GM18498 (cell line): ENCODE measurements around the gene CTDSP2.
"Not testable (repeated sequence)": the region's sequence is repeated elsewhere in the genome, so short reads cannot be mapped to it uniquely, and the experiment has no call there.

Experiments used
- ATAC-seq: cut with Tn5 transposase; IDR thresholded peaks from one replicate; pipeline ENCODE4 v1.9.1; 2021; ENCODE audit warnings: mild to moderate bottlenecking, moderate library complexity; ENCODE audit not compliant: unreplicated experiment

CTDSP2 gene

DNA sequence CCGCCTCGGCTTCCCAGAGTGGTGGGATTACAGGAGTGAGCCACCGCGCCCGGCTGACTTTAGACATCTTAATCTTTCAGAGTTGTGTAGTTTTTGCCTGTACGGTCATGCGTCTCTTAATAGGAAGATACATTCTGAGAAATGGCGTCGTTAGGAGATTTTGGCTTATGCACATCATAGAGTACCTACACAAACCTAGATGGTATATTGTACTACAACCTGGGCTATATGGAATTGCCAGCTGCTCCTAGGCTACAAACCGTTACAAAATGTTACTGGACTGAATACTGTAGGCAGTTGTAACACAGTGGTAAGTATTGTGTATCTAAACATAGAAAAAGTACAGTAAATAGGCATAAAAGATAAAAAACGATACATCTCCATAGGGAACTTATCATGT, 62.7 kb downstream of the CTDSP2 start:
- no peak for ATAC-seq

DNA sequence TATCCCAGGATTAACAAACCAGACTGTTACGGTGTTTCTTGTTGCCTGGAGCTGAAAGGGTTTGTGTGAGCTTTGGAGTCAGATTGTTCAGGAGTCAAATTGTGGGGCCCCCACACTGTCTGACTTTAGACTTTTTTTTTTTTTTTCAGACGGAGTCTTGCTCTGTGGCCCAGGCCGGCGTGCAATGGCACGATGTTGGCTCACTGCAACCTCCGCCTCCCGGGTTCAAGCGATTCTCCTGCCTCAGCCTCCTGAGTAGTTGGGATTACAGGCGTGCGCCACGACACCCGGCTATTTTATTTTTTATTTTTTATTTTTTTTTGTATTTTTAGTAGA, 63.1 kb downstream of the CTDSP2 start:
- ATAC-seq: no peak

DNA sequence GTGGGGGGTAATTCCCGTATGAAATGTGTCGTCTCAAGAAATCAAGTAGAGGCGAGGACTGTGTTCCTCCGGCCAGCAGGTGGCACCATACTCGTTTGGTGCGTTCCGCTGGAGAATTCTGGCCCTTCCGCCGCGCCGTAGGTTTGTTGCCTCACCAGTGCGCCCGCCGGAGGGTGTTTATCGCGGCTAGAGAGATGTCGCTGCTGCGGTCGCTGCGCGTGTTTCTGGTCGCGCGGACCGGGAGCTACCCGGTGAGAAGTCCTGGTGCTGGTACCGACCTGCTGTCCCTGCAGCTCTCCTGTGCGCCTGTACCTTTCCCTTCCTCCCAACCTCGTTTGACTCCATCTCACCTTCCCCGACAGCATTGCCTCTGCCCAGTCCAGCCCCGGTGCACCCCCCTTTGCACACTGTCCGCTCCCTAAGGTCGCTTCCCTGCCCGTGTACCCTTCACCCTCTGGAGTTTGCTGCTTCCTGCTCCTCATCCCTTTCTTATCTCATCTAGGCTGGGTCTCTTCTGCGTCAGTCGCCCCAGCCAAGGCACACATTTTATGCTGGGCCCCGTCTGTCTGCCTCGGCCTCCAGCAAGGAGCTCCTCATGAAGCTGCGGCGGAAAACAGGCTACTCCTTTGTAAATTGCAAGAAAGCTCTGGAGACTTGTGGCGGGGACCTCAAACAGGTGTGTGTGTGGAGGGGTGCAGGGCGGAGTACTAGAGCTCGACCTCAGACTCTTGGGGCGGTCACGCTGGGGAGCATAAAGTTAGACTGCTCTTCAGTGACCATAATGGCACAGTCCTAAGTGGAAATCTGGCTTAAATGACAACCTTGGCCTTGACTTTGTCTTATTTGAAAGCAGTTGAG, 63.7 kb downstream of the CTDSP2 start, which contains the start of gene TSFM:
TSS of gene TSFM (plus strand) at position 180 of the 858 bp plus-strand sequence. CDS start at position 195, 15 bp downstream.
- peak; percentile 85 for ATAC-seq

DNA sequence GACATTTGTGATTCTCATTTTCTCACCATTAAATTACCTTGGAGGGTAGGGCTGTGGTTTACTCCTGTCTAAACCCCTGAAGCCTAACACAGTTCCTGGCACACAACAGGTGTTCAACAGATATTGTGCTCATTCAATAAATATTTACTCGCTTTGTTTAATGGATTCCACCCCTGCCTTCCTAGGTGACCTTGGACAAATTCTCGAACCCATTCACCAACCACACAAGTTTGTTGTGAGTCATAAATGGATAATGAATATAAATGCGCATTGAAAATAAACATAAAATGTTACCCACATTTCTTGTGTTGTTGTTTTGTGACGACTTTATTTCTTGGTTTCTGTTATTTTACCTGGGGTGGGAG, 64.3 kb downstream of the CTDSP2 start:
- ATAC-seq: peak; percentile 5

DNA sequence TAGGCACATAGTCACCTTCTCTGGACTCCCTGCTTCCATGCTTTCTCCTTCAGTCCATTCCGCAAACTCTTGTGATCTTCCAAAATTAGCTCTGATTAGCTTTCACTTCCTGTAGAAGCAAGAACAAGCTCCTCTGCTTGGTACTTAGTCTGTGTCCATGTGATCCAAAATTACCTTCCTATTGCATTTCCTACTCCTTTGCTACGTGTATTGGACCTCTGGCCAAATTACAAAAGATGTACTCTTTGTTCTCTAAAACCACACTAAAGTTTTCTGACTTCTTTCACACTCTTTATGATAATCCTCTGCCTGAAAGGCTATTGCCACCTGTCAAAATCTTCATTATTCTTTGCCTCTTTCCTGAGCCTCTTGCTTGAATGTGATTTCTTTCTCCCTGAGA, 64.7 kb downstream of the CTDSP2 start:
- no peak for ATAC-seq

DNA sequence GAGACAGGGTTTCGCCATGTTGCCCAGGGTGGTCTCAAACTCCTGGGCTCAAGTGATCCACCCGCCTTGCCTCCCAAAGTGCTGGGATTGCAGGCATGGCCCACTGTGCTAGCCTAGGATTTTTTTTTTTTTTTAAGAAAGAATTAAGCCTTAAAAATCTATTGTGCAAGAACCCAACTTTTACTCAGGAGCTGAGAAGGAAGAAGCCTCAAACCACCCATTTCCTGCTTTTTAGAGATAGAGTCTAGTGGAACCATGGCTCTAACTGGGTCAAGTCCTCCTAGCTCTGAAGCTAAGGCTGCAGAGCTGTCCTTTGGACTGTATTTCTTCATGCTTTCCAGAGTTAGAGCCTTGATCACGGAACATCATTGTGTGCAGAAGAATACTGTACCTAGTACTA, 65.3 kb downstream of the CTDSP2 start:
- no peak for ATAC-seq

DNA sequence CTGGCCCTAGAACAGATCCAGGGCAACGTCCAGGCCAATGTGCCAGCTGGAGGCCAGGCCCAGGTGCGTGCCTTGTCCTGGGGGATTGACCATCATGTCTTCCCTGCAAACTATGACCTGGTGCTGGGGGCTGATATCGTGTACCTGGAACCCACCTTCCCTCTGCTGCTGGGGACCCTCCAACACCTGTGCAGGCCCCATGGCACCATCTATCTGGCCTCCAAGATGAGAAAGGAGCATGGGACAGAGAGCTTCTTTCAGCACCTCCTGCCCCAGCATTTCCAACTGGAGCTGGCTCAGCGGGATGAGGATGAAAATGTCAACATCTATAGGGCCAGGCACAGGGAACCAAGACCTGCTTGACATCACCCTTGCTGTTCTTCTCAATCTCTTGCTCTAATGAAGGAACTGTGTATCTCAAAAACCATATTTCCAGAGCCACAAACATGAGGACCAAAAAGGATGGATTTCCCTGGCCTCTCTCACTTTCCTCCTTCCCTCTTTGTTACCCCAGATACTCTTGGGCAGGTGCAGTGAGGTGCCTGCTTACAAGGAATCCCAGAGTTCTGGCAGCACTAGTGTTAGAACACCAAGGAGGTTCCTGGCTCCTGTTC, 66.1 kb downstream of the CTDSP2 start:
- no peak for ATAC-seq

DNA sequence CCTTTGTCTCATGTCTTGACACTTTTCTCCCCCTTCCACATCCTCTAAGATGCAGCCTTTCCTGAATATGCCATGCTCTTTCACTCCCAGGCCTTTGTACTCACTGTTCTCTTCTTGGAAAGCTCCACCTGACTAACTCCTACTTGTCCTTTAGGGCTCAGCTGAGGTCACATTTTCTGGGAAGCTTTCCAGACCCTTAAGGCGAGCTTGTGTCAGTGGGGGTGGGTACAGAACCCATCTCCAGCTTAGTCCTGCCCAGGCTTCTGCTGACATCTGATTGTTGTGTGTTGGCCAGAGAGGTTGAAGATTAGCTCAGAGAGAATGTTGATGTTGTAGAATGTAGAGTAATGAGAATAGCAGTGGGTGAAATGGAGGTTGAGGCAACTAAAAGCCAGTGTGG, 66.8 kb downstream of the CTDSP2 start:
- no peak for ATAC-seq

DNA sequence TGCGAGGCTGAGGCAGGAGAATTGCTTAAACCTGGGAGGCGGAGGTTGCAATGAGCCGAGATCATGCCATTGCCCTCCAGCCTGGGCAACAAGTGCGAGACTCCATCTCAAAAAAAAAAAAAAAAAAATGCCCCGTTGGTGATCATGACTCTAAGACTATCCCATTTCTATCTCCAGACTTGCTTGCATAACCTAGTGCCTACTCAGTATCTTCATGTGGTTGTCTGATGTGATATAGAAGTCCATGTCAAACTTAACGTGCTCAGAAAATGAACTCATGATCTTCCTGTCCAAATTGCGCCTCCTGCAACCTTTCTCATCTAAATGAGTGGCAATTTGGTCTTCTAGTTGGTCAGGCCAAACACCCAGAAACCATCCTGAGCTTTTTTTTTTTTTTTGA, 68.6 kb downstream of the CTDSP2 start:
- no peak for ATAC-seq

DNA sequence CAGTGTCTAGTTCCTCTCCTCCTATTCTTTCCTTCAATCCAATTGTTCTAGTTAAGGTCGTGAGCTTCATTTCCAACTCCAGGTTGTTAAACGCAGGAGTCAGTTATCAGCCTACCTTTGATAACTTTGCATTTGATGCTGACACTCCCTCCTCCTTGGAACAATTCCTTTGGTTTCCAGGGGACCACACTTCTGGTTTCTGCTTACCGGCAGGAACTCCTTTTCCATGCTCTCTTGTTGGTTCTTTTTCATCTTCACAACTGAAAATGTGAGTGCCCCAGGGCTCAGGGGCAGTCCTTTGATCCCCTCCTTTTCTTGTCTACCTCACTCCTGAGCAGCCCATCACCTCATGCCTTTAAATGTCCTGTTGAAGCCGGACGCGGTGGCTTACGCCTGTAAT, 69.2 kb downstream of the CTDSP2 start:
- no peak for ATAC-seq

DNA sequence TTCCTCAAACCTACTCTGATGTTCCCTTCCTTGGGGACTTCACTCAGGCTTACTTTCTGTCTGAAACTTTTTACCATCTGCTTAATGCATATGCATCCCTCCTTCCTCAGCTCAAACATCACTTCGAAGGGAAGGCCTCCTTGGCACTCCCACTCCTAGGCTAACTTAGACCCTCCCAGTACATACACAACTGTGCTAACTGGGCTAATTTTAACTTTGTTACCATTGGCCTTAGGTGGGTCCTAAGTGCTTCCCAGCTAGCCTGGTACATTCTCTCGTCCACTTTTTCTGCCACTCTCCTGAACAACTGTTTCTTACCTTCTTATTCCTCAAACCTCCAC, 70.3 kb downstream of the CTDSP2 start:
- no peak for ATAC-seq

DNA sequence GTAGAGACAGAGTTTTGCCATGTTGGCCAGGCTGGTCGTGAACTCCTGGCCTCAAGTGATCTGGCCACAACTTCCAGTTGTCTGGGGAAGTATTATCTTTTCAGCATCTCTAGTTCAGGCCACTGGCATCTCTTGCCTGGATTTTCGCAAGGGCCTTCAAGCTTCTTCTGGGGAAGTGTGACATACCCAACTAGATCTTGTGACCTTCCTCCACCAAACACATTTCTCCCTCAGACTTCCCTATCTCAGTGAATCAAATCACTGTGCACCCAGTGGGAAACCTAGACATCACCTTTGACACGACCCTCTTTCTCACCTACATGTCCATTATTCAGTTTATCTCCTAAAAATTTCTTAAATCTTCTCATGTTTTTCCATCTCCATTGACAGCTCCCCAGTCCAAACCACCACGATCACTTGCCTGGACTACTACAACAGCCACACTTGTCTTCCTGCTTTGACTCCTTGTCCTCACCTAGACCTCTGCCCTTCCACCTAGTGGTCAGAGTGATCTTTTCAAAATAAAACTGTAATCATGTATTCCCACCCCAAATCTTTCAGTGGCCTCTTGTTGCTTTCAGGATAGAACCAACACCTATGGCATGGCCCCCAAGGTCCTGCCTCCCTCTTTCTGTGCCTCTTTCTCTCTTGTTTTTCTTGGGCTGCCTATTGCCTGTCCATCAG, 70.8 kb downstream of the CTDSP2 start:
- ATAC-seq: no peak

DNA sequence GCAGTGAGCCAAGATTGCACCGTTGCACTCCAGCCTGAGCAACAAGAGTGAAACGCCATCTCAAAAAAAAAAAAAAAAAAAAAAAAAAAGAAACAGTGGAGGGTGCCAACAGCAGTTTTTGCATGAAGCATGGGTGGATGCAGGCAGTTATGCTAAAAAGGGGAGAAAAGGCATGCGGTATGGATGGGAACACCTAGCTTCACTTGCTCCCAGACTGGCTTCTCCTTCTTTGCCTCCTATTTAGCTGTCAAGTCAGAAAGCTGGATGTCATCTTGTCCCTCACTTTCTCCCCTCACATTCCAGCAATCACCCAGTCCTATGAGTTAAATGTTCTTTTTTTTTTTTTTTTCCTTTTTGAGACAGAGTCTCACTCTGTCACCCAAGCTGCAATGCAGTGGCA, 71.5 kb downstream of the CTDSP2 start:
- ATAC-seq: no peak

DNA sequence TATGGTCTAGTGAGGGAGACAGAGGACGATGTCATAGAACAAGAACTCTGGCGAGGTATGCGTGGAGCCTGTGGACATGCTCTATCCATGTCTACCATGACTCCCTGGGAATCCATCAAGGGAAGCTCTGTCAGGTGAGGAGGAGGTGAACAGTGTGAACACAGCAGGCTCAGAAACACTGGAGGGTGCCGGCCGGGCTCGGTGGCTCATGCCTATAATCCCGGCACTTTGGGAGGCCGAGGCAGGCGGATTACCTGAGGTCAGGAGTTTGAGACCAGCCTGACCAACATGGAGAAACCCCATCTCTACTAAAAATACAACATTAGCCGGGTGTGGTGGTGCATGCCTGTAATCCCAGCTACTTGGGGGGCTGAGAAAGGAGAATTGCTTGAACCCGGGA, 71.9 kb downstream of the CTDSP2 start:
- not testable (repeated sequence) for ATAC-seq

DNA sequence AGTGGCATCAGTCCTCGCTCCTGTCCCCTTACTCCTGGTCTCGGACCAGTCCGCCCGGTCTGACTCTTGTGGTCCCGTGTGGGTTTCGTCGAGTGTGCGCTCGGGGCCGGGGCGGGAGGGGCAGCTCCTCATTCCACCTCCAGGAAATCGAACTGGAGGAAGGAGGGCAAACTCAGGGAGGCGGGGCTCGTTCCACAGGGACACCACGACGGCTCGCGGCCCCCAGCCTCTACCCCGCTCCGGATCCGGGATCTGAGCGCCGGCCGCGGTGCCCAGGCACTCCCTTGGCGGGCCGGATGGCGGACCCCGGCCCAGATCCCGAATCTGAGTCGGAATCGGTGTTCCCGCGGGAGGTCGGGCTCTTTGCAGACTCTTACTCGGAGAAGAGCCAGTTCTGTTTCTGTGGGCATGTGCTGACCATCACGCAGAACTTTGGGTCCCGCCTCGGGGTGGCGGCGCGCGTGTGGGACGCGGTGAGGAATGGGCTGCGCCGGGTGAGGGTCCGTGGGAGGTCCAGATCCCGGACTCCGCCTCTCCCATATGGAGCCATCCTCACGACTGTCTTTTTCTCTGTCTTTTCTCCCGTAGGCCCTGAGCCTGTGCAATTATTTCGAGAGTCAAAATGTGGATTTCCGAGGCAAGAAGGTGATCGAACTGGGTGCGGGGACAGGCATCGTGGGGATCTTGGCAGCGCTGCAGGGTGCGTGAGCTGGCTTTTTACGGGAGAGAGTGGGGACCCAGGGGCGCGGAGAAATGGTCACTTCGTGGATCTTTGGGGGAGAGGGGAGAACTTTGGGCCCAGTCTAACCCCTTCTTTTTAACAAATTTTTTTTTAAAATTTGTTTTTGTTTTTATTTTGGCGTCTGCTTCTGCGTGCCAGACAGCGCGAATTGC, 73.9 kb downstream of the CTDSP2 start, which contains the start of gene EEF1AKMT3:
TSS of gene EEF1AKMT3 (plus strand) at position 186 of the 894 bp plus-strand sequence. CDS start at position 297, 111 bp downstream.
- peak; percentile 21 for ATAC-seq

DNA sequence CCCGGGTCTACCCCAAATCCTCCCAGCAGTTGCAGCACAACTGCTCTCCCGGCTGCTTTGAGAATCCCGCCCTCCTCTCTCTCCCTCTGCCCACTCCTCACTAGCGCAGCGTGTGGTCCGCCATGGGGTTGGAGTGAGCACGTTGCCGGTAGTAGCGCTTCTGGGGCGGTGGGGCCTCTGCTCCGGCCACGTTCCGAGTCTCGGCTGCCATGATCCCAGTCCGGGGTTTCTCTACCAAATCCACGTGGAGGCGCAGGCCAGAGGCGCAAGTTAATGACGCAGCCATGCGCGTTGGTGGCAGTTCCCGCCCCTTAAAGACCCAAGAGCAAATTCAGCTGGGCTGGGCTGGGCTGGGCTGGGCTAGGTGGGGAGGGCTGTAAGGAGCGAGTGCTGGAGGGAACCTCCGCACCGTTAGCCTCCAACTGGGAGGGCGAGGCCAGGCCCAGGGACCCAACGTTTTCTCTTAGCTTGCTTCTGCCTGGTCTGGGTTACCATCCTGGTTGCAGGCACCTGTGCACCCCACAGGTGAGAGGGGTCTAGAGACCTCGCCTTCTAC, 74.6 kb downstream of the CTDSP2 start, which contains the start of gene METTL1:
TSS of gene METTL1 (minus strand) at position 233 of the 556 bp plus-strand sequence. CDS start at position 211, 22 bp downstream.
- ATAC-seq: peak; percentile 82

DNA sequence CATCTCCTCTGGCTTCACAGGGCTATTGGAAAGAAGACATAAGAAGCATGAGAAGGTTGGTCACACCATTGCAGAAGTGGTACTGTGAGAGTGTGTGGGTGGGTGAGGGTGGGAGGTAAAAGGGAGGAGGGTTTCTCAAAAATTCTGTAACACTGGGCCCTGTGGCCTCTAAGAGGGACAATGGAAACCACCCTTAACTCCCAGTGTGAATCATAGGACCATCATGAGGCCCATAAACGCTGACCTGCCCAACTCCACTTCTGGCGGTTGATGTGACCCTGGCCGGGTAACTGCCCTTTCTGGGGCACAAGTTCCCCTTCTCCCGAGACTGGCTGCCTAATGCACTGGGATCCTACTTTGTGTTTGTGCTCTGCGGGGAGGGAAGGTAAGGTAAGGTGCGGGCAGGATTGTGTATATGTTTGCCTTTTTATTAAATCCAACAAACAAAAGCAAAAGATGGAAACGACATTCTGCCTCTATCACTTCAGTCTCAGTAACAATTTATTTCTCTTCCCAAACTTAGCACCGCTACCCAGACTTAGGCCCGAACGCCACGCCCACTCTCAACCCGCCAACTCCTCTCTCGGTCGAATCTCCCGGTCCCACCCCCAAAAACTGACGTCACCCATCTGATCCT, 75.2 kb downstream of the CTDSP2 start:
- peak; percentile 67 for ATAC-seq

DNA sequence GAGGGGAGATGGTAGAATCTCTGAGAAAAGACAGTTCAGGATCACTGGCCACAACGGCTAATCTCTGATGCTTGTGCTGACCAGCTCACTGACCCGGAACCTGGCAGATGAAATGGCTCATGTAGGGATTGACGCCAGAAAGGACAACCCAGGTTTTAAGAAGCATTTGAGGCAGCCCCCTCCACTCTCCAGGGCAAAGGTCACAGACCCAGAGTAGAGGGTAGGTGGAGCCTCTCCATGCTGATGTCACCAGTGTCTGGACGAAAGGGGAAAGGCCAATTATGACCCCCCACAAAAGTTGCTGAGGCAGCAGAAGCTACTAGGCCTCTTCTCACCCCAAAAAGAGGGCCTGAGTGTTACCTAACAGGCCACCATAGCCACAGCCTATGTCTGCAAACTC, 75.8 kb downstream of the CTDSP2 start:
- ATAC-seq: no peak
